GM12891 (cell line): ENCODE measurements around the gene P2RX4.
"Not testable (repeated sequence)": the region's sequence is repeated elsewhere in the genome, so short reads cannot be mapped to it uniquely, and the experiment has no call there.

Source experiments
- DNase-seq: peaks from one replicate; pipeline ENCODE4 v3.0.0; 2011; ENCODE audit warnings: low spot score; ENCODE audit not compliant: insufficient read length
- FAIRE-seq: peaks from 2 replicates; lab custom pipeline; 2011; peaks lifted over from hg19 to GRCh38; lab: Jason Lieb, UNC
- PAX5 ChIP-seq: IDR thresholded peaks from 2 replicates; pipeline ENCODE4 v1.6.1; 2011; ENCODE audit warnings: low read length, moderate library complexity, mild to moderate bottlenecking; ENCODE audit not compliant: insufficient read depth, severe bottlenecking
- POLR2A ChIP-seq: IDR thresholded peaks from 2 replicates; pipeline ENCODE4 v1.6.1; 2011; ENCODE audit warnings: low read depth, low read length, control low read depth
- POLR2AphosphoS5 ChIP-seq: IDR thresholded peaks from 2 replicates; pipeline ENCODE4 v1.6.1; 2011; ENCODE audit warnings: low read depth, low read length, control low read depth
- POU2F2 ChIP-seq: IDR thresholded peaks from 2 replicates; pipeline ENCODE4 v1.6.1; 2011; ENCODE audit warnings: low read depth, mild to moderate bottlenecking, control low read depth, low read length, moderate library complexity
- SPI1 ChIP-seq: IDR thresholded peaks from 2 replicates; pipeline ENCODE4 v1.6.1; 2011; ENCODE audit warnings: low read depth, low read length, control low read depth
- TAF1 ChIP-seq: IDR thresholded peaks from 2 replicates; pipeline ENCODE4 v1.6.1; 2011; ENCODE audit warnings: low read depth, low read length, control low read depth

The P2RX4 gene

DNA sequence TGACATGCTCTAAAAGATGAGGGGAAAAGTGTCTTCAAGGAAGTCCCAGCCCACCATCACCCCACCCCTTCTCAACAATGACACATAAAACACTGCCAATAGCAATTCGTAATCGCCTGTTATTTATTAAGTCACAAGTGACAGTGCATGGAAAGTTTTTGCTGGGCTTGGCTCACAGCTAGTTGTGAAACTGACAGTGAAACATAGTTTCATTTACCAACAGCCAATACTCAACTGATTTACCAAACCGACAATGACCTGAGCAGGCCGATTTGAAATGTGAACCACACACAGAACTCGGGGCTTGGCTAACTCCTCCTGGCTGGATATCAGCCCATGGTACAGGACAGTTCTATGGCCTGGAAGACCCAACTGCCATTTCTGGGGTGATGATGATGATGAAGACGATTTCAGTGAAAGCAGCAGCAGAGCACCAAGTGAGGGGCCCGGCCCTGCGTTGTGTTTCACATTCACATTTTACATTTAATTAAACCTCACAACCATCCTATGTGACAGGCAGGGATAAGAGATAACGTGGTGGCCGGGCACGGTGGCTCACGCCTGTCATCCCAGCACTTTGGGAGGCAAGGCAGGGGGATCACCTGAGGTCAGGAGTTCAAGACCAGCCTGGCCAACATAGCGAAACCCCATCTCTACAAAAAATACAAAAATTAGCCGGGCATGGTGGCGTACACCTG is 43.9 kb downstream of the P2RX4 start:
- DNase-seq = no peak
- TF ChIP-seq TAF1 (no peak), POLR2A (no peak), POU2F2 (no peak), PAX5 (no peak), SPI1 (no peak), POLR2AphosphoS5 (no peak)
- FAIRE-seq = peak; percentile 83

DNA sequence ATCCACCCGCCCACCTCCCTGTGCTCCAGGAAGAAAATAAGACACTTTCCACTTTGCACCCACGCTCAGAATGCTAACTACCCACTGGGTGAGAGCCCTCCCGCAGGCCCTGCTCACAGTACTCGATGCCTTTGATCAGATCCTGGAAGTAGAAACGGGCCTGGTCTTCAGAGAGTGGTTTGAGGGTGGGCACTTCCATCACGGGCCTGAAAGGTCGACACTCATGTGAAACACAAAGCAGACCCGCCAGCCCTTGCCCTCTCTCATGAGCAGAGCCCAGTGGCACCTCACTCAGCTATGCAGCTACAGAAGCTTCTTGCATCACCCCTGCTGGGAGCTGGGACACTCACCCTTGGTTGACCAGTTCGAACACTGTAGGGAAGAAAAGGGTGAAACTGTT is 45.5 kb downstream of the P2RX4 start:
- FAIRE-seq (no peak), DNase-seq (no peak)
- TF ChIP-seq SPI1 (no peak), TAF1 (no peak), POLR2A (no peak), POLR2AphosphoS5 (no peak), PAX5 (no peak), POU2F2 (no peak)

DNA sequence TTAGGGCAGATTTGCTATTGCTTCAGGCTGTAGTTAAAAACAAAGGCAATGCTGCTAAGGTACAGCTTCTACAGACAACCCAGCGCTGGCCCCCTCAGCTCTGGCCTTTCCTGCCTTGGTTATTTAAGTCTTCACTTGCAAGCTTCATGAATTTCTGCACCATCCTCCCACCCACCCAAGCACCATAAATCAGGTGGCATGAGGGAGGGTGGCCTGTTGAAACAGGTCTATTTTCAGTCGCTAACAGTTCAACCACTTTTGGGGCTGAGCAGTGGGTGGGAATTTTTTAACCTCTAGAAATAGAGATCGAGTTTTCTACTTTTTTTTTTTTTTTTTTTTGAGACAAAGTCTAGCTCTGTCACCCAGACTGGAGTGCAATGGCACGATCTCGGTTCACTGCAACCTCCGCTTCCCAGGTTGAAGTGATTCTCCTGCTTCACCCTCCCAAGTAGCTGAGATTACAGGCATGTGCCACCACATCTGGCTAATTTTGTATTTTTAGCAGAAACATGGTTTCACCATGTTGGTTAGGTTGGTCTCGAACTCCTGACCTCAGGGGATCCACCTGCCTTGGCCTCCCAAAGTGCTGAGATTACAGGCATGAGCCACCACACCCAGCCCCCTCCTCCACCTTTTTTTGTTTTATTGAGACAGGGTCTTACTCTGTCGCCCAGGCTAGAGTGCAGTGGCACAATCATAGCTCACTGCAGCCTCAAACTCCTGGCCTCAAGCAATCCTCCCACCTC is 47.9 kb downstream of the P2RX4 start:
- peak; percentile 87 for FAIRE-seq
- not testable (repeated sequence) for DNase-seq

- FAIRE-seq = no peak
- no peak for DNase-seq
- TF ChIP-seq PAX5 = no peak
- TF ChIP-seq SPI1 = no peak
- no peak for TF ChIP-seq POLR2A
- TF ChIP-seq TAF1 = no peak
- no peak for TF ChIP-seq POLR2AphosphoS5
- TF ChIP-seq POU2F2 = no peak
Observed at GRCh38 chr12:121259074-121259473, 49.1 kb downstream of the P2RX4 start.

- no peak for DNase-seq
- no peak for FAIRE-seq
- TF ChIP-seq POU2F2 (no peak), TAF1 (no peak), POLR2AphosphoS5 (no peak), SPI1 (no peak), PAX5 (no peak), POLR2A (no peak)
Observed at GRCh38 chr12:121260091-121260490, 50.2 kb downstream of the P2RX4 start.

DNA sequence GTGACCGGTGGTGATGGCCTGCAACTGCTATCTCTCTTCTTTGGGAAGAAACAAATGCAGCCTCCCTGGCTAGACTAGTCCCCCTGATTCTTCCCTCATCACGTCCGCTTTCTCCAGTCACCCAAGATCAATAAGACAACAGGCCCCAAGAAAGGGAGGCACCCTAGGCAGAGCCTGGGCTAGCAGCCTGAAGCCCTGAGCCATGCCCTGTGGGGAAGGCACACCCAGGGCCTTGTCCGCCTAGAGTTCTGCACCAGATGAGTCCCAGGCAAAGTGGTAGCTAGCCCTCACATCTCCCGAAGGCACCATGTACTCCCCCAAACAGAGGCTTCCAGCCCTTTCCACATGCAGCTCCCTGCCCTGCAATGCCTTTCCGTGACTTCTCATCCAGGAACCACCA is 51.5 kb downstream of the P2RX4 start:
- FAIRE-seq = no peak
- no peak for DNase-seq
- TF ChIP-seq POU2F2 = no peak
- TF ChIP-seq TAF1 = no peak
- no peak for TF ChIP-seq PAX5
- no peak for TF ChIP-seq POLR2A
- TF ChIP-seq SPI1 = no peak
- TF ChIP-seq POLR2AphosphoS5 = no peak

DNA sequence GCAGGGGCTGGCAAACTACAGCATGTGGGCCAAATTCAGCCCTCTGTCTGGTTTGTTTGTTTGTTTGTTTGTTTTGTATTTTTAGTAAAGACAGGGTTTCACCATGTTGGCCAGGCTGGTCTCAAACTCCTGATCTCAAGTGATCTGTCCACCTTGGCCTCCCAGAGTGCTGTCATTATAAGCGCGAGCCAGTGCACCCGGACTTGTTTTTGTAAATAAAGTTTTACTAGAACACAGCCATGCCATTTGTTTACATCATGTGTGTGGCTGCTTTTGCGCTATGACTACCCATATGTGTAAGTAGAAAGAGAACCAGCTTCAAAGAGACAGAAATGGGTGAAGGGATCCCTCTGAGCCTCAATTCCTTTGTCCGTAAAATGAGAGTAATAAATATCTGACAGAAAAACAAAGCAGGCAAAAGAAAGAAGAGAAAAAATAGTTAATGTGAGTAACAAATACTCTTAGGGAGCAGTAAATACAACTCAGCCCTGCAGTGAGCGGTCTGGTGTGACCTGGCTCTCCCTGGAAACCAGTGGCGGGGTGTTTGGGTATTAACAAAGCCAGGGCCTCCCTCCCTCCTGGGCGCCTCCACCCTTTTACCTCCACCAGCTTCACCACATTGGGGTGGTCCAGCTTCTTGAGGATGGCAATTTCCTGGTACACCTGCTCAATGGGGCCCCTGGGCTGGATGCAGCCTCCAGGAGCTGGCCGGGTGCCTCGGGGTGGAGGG is 53.4 kb downstream of the P2RX4 start:
- no peak for FAIRE-seq
- TF ChIP-seq TAF1 (no peak), POLR2A (no peak), POU2F2 (no peak), POLR2AphosphoS5 (no peak), SPI1 (no peak), PAX5 (no peak)
- no peak for DNase-seq

DNA sequence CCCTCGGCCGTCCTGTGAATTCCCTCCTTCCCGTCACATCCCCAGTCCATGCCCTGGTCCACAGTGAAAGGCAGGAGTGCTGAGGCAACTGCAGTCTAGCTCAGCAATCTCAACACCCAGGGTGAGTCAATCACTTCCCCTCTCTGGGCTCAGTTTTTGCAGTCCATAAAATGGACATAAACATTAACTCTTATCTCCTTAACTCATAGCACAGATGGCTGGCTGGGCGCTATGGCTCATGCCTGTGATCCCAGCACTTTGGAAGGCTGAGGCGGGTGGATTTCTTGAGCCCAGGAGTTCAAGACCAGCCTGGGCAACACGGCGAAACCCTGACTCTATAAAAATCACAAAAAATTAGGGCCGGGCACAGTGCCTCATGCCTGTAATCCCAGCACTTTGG is 54.2 kb downstream of the P2RX4 start:
- TF ChIP-seq POLR2A = no peak
- no peak for TF ChIP-seq POLR2AphosphoS5
- no peak for TF ChIP-seq TAF1
- no peak for TF ChIP-seq SPI1
- TF ChIP-seq POU2F2 = no peak
- DNase-seq (no peak), FAIRE-seq (no peak)

DNA sequence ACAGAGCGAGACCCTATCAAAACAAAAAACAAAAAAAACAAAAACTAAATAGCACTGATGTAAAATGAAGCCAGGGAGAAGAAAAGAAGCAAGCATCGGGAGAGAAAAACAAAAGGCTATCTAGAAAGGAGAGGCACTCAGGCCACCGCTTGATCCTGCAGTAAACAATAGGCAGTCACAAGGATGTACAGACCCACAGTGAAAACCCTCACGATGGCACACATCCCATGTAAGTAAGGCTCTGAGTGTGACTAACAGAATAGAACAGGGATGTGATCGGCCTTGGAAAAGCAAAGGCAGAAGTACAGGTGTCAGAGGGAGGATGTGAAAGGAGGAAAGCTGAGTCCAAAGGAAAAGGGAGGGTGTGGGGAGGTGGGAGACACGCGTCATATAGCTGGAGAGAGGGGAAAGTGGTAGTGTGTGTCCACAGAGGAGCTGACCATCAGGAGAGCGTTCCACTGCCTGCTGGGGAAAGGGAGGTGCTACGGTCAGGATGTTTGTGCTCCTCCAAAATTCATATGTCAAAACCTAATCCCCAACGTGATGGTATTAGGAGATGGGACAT is 55.1 kb downstream of the P2RX4 start:
- FAIRE-seq = no peak
- TF ChIP-seq TAF1 (no peak), PAX5 (no peak), POLR2AphosphoS5 (no peak), POLR2A (no peak), SPI1 (no peak), POU2F2 (no peak)

GRCh38 chr12:121267822-121268221 is 57.9 kb downstream of the P2RX4 start:
- no peak for FAIRE-seq

More for the DNA sequence above, 55.1 kb downstream of the P2RX4 start:
- DNase-seq = no peak

More at GRCh38 chr12:121267822-121268221, 57.9 kb downstream of the P2RX4 start:
- DNase-seq = no peak
- TF ChIP-seq POU2F2 (no peak), POLR2AphosphoS5 (no peak), SPI1 (no peak), TAF1 (no peak), POLR2A (no peak), PAX5 (no peak)
